WTC11 (cell line): Measurements from ENCODE around the gene GAL3ST1. TPM values are rescaled to one million over a fixed set of nuclear protein-coding genes. Genes with fewer than 3 reads are reported as not detected.

Experiments used
- ATAC-seq: fragments of 200-7000 bp; cut with Tn5 transposase; 2 replicates; pipeline ENCODE4 v1.10.0; 2021; ENCODE audit warnings: mild to moderate bottlenecking, moderate library complexity
- CTCF ChIA-PET: fragments of 300-600 bp; sonication (Branson Sonifier 250); formaldehyde crosslinking; loops from one replicate; lab custom pipeline; 2021; ENCODE audit warnings: antibody characterized with exemption; lab: Charles Lee
- POLR2A ChIA-PET: fragments of 350-600 bp; sonication (Branson Sonifier 250); formaldehyde crosslinking; loops from one replicate; lab custom pipeline; 2021; ENCODE audit warnings: antibody characterized with exemption; lab: Charles Lee
- DNase-seq: peaks from one replicate; pipeline ENCODE4 v3.0.0; 2021; ENCODE audit warnings: low spot score
- H3K27ac Mint-ChIP-seq: 2 replicates; pipeline ENCODE4 v1.8.0; 2021; ENCODE audit warnings: mixed read lengths
- H3K27me3 Mint-ChIP-seq: 2 replicates; pipeline ENCODE4 v1.8.0; 2021; ENCODE audit warnings: low read depth, mild to moderate bottlenecking, moderate library complexity, mixed read lengths
- H3K36me3 Mint-ChIP-seq: 2 replicates; pipeline ENCODE4 v1.8.0; 2021; ENCODE audit warnings: mixed read lengths
- H3K4me1 Mint-ChIP-seq: 2 replicates; pipeline ENCODE4 v1.8.0; 2022; ENCODE audit warnings: mixed read lengths
- H3K4me3 Mint-ChIP-seq: 2 replicates; pipeline ENCODE4 v1.8.0; 2021; ENCODE audit warnings: mild to moderate bottlenecking, moderate library complexity, mixed read lengths
- H3K9me3 Mint-ChIP-seq: 2 replicates; pipeline ENCODE4 v1.8.0; 2021; ENCODE audit warnings: mixed read lengths
- FOXK1 ChIP-seq: sonication (generic); formaldehyde crosslinking; IDR thresholded peaks from 2 replicates; pipeline ENCODE4 v1.8.0; 2022; ENCODE audit warnings: mild to moderate bottlenecking, moderate library complexity, missing genetic modification reagents
- PRRX2 ChIP-seq: fragments of 250-450 bp; sonication (Bioruptor Pico); IDR thresholded peaks from 2 replicates; pipeline ENCODE4 v1.8.0; 2021; ENCODE audit warnings: mild to moderate bottlenecking
- RORB ChIP-seq: fragments of 250-450 bp; sonication (Bioruptor Pico); IDR thresholded peaks from 2 replicates; pipeline ENCODE4 v1.9.0; 2021; ENCODE audit warnings: mild to moderate bottlenecking
- SMAD3 ChIP-seq: sonication (generic); formaldehyde crosslinking; IDR thresholded peaks from 2 replicates; pipeline ENCODE4 v1.8.0; 2022; ENCODE audit warnings: missing genetic modification reagents, mild to moderate bottlenecking, borderline replicate concordance
- SP1 ChIP-seq: sonication (generic); formaldehyde crosslinking; conservative IDR thresholded peaks from 2 replicates; pipeline ENCODE4 v1.8.1; 2022; ENCODE audit warnings: missing genetic modification reagents
- TP53 ChIP-seq: sonication (generic); formaldehyde crosslinking; IDR thresholded peaks from 2 replicates; pipeline ENCODE4 v1.8.1; 2023; ENCODE audit warnings: mild to moderate bottlenecking, missing genetic modification reagents
- ZNF219 ChIP-seq: sonication (generic); formaldehyde crosslinking; IDR thresholded peaks from 2 replicates; pipeline ENCODE4 v1.8.0; 2023; ENCODE audit warnings: missing genetic modification reagents, mild to moderate bottlenecking, borderline replicate concordance
- ZNF232 ChIP-seq: sonication (generic); formaldehyde crosslinking; IDR thresholded peaks from 2 replicates; pipeline ENCODE4 v1.8.0; 2022; ENCODE audit warnings: mild to moderate bottlenecking, missing genetic modification reagents
- total RNA-seq: library from RNA; stranded (reverse); gene quantifications from 3 replicates; pipeline ENCODE4 v1.2.3, GENCODE V29; 2021
- TF ChIP-seq, protein P1 (sequence below): fragments of 250-450 bp; sonication (Bioruptor Pico); IDR thresholded peaks from 2 replicates; pipeline ENCODE4 v1.9.0; 2021; ENCODE audit warnings: mild to moderate bottlenecking, borderline replicate concordance
- TF ChIP-seq, protein P2 (sequence below): fragments of 250-450 bp; sonication (Bioruptor Pico); IDR thresholded peaks from 2 replicates; pipeline ENCODE4 v2.1.2; 2022; ENCODE audit warnings: mild to moderate bottlenecking, moderate library complexity
- TF ChIP-seq, protein P3 (sequence below): sonication (generic); formaldehyde crosslinking; IDR thresholded peaks from 2 replicates; pipeline ENCODE4 v1.8.1; 2023; ENCODE audit warnings: mild to moderate bottlenecking, missing genetic modification reagents, borderline replicate concordance
- TF ChIP-seq, protein P4 (sequence below): sonication (generic); formaldehyde crosslinking; IDR thresholded peaks from 2 replicates; pipeline ENCODE4 v1.8.1; 2022; ENCODE audit warnings: mild to moderate bottlenecking, moderate library complexity, missing genetic modification reagents
- TF ChIP-seq, protein P5 (sequence below): fragments of 250-450 bp; sonication (Bioruptor Pico); IDR thresholded peaks from 2 replicates; pipeline ENCODE4 v1.9.0; 2021; ENCODE audit warnings: moderate library complexity, mild to moderate bottlenecking, inconsistent platforms, borderline replicate concordance
- TF ChIP-seq, protein P6 (sequence below): sonication (generic); formaldehyde crosslinking; IDR thresholded peaks from 2 replicates; pipeline ENCODE4 v1.8.0; 2023; ENCODE audit warnings: missing genetic modification reagents, mild to moderate bottlenecking, borderline replicate concordance
- TF ChIP-seq, protein P7 (sequence below): sonication (generic); formaldehyde crosslinking; conservative IDR thresholded peaks from 2 replicates; pipeline ENCODE4 v1.8.1; 2022; ENCODE audit warnings: mild to moderate bottlenecking, missing genetic modification reagents
- TF ChIP-seq, protein P8 (sequence below): sonication (generic); formaldehyde crosslinking; IDR thresholded peaks from 2 replicates; pipeline ENCODE4 v1.8.0; 2022; ENCODE audit warnings: missing genetic modification reagents

The GAL3ST1 gene
- total RNA-seq, 1 experiment from 2014 or later = 11.0 TPM

DNA sequence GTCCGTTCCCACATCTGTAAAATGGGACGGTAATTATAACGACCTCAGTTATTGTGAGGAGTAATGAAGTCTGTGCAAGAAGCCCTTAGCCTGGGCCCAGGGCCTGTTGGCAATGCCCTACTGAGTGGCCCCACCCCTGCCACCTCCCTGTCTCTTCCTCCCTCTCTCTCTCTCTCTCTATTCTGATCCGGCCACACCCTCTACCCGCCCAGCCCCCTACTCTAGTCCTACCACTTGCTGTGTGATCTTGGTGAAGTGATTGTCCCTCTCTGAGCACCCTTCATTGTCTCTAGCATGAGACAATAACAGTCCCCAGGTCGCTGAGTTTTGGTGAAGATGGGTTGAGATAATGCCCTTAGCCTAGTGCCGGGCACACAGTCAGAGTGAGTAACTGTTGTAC lies 20.5 kb downstream of the GAL3ST1 start:
- no peaks in the 10 kb centered on the region for H3K36me3 Mint-ChIP-seq
- DNase-seq (no peak), ATAC-seq (no peak)
- POLR2A ChIA-PET = no interaction called here
- no peak for TF ChIP-seq FOXK1 (CRISPR knock-in tag)
- TF ChIP-seq, protein P1, sequence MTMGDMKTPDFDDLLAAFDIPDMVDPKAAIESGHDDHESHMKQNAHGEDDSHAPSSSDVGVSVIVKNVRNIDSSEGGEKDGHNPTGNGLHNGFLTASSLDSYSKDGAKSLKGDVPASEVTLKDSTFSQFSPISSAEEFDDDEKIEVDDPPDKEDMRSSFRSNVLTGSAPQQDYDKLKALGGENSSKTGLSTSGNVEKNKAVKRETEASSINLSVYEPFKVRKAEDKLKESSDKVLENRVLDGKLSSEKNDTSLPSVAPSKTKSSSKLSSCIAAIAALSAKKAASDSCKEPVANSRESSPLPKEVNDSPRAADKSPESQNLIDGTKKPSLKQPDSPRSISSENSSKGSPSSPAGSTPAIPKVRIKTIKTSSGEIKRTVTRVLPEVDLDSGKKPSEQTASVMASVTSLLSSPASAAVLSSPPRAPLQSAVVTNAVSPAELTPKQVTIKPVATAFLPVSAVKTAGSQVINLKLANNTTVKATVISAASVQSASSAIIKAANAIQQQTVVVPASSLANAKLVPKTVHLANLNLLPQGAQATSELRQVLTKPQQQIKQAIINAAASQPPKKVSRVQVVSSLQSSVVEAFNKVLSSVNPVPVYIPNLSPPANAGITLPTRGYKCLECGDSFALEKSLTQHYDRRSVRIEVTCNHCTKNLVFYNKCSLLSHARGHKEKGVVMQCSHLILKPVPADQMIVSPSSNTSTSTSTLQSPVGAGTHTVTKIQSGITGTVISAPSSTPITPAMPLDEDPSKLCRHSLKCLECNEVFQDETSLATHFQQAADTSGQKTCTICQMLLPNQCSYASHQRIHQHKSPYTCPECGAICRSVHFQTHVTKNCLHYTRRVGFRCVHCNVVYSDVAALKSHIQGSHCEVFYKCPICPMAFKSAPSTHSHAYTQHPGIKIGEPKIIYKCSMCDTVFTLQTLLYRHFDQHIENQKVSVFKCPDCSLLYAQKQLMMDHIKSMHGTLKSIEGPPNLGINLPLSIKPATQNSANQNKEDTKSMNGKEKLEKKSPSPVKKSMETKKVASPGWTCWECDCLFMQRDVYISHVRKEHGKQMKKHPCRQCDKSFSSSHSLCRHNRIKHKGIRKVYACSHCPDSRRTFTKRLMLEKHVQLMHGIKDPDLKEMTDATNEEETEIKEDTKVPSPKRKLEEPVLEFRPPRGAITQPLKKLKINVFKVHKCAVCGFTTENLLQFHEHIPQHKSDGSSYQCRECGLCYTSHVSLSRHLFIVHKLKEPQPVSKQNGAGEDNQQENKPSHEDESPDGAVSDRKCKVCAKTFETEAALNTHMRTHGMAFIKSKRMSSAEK = no peak
- TF ChIP-seq, protein P2, sequence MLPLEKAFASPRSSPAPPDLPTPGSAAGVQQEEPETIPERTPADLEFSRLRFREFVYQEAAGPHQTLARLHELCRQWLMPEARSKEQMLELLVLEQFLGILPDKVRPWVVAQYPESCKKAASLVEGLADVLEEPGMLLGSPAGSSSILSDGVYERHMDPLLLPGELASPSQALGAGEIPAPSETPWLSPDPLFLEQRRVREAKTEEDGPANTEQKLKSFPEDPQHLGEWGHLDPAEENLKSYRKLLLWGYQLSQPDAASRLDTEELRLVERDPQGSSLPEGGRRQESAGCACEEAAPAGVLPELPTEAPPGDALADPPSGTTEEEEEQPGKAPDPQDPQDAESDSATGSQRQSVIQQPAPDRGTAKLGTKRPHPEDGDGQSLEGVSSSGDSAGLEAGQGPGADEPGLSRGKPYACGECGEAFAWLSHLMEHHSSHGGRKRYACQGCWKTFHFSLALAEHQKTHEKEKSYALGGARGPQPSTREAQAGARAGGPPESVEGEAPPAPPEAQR (CRISPR knock-in tag) = no peak
- TF ChIP-seq, protein P3, sequence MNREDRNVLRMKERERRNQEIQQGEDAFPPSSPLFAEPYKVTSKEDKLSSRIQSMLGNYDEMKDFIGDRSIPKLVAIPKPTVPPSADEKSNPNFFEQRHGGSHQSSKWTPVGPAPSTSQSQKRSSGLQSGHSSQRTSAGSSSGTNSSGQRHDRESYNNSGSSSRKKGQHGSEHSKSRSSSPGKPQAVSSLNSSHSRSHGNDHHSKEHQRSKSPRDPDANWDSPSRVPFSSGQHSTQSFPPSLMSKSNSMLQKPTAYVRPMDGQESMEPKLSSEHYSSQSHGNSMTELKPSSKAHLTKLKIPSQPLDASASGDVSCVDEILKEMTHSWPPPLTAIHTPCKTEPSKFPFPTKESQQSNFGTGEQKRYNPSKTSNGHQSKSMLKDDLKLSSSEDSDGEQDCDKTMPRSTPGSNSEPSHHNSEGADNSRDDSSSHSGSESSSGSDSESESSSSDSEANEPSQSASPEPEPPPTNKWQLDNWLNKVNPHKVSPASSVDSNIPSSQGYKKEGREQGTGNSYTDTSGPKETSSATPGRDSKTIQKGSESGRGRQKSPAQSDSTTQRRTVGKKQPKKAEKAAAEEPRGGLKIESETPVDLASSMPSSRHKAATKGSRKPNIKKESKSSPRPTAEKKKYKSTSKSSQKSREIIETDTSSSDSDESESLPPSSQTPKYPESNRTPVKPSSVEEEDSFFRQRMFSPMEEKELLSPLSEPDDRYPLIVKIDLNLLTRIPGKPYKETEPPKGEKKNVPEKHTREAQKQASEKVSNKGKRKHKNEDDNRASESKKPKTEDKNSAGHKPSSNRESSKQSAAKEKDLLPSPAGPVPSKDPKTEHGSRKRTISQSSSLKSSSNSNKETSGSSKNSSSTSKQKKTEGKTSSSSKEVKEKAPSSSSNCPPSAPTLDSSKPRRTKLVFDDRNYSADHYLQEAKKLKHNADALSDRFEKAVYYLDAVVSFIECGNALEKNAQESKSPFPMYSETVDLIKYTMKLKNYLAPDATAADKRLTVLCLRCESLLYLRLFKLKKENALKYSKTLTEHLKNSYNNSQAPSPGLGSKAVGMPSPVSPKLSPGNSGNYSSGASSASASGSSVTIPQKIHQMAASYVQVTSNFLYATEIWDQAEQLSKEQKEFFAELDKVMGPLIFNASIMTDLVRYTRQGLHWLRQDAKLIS (CRISPR knock-in tag) = no peak
- no peak for TF ChIP-seq SP1
- no peak for TF ChIP-seq RORB (CRISPR knock-in tag)
- no peak for TF ChIP-seq ZNF232 (CRISPR knock-in tag)
- TF ChIP-seq ZNF219 (CRISPR knock-in tag) = no peak
- TF ChIP-seq, protein P4, sequence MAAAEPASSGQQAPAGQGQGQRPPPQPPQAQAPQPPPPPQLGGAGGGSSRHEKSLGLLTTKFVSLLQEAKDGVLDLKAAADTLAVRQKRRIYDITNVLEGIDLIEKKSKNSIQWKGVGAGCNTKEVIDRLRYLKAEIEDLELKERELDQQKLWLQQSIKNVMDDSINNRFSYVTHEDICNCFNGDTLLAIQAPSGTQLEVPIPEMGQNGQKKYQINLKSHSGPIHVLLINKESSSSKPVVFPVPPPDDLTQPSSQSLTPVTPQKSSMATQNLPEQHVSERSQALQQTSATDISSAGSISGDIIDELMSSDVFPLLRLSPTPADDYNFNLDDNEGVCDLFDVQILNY (CRISPR knock-in tag) = no peak
- no peak for TF ChIP-seq SMAD3 (CRISPR knock-in tag)
- no peak for TF ChIP-seq PRRX2 (CRISPR knock-in tag)
- TF ChIP-seq, protein P5, sequence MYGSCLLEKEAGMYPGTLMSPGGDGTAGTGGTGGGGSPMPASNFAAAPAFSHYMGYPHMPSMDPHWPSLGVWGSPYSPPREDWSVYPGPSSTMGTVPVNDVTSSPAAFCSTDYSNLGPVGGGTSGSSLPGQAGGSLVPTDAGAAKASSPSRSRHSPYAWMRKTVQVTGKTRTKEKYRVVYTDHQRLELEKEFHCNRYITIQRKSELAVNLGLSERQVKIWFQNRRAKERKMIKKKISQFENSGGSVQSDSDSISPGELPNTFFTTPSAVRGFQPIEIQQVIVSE = no peak
- TF ChIP-seq, protein P6, sequence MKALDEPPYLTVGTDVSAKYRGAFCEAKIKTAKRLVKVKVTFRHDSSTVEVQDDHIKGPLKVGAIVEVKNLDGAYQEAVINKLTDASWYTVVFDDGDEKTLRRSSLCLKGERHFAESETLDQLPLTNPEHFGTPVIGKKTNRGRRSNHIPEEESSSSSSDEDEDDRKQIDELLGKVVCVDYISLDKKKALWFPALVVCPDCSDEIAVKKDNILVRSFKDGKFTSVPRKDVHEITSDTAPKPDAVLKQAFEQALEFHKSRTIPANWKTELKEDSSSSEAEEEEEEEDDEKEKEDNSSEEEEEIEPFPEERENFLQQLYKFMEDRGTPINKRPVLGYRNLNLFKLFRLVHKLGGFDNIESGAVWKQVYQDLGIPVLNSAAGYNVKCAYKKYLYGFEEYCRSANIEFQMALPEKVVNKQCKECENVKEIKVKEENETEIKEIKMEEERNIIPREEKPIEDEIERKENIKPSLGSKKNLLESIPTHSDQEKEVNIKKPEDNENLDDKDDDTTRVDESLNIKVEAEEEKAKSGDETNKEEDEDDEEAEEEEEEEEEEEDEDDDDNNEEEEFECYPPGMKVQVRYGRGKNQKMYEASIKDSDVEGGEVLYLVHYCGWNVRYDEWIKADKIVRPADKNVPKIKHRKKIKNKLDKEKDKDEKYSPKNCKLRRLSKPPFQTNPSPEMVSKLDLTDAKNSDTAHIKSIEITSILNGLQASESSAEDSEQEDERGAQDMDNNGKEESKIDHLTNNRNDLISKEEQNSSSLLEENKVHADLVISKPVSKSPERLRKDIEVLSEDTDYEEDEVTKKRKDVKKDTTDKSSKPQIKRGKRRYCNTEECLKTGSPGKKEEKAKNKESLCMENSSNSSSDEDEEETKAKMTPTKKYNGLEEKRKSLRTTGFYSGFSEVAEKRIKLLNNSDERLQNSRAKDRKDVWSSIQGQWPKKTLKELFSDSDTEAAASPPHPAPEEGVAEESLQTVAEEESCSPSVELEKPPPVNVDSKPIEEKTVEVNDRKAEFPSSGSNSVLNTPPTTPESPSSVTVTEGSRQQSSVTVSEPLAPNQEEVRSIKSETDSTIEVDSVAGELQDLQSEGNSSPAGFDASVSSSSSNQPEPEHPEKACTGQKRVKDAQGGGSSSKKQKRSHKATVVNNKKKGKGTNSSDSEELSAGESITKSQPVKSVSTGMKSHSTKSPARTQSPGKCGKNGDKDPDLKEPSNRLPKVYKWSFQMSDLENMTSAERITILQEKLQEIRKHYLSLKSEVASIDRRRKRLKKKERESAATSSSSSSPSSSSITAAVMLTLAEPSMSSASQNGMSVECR (CRISPR knock-in tag) = no peak
- no peak for TF ChIP-seq TP53
- TF ChIP-seq, protein P7, sequence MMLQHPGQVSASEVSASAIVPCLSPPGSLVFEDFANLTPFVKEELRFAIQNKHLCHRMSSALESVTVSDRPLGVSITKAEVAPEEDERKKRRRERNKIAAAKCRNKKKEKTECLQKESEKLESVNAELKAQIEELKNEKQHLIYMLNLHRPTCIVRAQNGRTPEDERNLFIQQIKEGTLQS (CRISPR knock-in tag) = no peak
- TF ChIP-seq, protein P8, sequence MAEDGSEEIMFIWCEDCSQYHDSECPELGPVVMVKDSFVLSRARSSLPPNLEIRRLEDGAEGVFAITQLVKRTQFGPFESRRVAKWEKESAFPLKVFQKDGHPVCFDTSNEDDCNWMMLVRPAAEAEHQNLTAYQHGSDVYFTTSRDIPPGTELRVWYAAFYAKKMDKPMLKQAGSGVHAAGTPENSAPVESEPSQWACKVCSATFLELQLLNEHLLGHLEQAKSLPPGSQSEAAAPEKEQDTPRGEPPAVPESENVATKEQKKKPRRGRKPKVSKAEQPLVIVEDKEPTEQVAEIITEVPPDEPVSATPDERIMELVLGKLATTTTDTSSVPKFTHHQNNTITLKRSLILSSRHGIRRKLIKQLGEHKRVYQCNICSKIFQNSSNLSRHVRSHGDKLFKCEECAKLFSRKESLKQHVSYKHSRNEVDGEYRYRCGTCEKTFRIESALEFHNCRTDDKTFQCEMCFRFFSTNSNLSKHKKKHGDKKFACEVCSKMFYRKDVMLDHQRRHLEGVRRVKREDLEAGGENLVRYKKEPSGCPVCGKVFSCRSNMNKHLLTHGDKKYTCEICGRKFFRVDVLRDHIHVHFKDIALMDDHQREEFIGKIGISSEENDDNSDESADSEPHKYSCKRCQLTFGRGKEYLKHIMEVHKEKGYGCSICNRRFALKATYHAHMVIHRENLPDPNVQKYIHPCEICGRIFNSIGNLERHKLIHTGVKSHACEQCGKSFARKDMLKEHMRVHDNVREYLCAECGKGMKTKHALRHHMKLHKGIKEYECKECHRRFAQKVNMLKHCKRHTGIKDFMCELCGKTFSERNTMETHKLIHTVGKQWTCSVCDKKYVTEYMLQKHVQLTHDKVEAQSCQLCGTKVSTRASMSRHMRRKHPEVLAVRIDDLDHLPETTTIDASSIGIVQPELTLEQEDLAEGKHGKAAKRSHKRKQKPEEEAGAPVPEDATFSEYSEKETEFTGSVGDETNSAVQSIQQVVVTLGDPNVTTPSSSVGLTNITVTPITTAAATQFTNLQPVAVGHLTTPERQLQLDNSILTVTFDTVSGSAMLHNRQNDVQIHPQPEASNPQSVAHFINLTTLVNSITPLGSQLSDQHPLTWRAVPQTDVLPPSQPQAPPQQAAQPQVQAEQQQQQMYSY (CRISPR knock-in tag) = no peak
- no peaks in the 10 kb centered on the region for H3K9me3 Mint-ChIP-seq
- H3K4me3 Mint-ChIP-seq = no peak overlapping the region
- H3K27me3 Mint-ChIP-seq = no peaks in the 10 kb centered on the region
- CTCF ChIA-PET = interaction anchor here (0.9 to 1.5 kb wide), 3 partner anchors 14 to 266 kb away, joined by 3 read pairs; no protein-coding TSS in a partner anchor
- H3K4me1 Mint-ChIP-seq = peaks cover 17% of the 10 kb centered on the region
- H3K27ac Mint-ChIP-seq = no peak overlapping the region
